ENCODE data around the gene USP53.
"Not testable (repeated sequence)": the region's sequence is repeated elsewhere in the genome, so short reads cannot be mapped to it uniquely, and the experiment has no call there.

Gene USP53

GRCh38 chr4:119229908-119230687 lies 17.6 kb downstream of the USP53 start:
- DNase-seq, result no peak

GRCh38 chr4:119231491-119231890 lies 19.0 kb downstream of the USP53 start:
- DNase-seq, result peak in 1 of 3 experiments; percentile 20

DNA sequence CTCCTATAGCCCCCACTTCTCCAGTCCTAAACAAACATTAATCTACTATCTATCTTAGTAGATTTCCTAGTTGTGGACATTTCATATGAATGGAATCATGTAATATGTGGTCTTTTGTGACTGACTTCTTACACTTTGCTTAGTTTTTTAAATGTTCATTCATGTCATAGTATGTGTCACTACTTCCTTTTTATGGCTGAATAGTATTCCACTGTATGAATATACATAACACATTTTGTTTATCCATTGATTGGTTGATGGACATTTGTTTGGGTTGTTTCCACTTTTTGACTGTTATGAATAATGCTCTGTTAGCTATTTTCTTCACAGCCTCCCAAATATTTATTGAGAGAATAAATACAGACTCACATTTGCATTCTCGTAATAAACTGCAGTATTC lies 19.8 kb downstream of the USP53 start:
- no peak for DNase-seq

DNA sequence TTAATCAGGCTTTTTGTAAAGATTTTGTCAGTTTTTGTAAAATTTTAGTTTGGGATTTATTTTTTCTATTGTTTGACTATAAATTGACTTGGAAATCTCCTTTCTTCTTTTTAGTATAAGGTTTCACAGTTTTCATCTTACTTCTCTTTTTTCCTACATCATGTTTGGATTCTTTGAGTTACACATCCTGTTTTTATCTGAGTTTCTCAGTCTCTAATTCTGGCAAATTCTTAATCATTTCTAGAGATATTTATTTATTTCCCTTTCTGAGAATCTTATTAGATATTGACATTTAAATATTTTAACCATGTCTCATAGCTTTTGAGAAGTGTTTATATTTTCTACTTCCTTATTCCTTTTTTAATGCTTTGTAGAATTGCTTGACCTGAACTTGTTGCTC lies 20.7 kb downstream of the USP53 start:
- DNase-seq, result no peak

DNA sequence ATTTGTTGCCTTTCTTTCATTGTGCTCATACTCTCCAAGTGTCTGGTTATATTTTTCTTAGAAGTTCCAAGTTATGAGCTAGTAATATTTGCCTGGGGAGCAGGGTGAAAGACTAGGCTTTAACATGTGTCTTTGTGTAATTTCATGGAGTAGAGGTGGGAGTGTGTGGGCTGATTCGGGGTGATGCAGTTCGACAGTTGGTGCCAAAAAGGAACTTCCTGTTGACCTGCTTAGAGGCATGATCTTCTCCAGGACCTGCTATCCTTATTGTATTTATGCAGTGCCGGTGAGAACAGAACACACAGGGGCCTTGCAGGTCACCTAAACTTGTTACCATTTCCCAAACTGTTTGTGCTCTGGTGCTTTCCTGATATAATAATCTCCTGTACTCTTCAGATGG lies 21.2 kb downstream of the USP53 start:
- DNase-seq, result no peak

GRCh38 chr4:119237201-119237600 lies 24.7 kb downstream of the USP53 start:
- no peak for DNase-seq

DNA sequence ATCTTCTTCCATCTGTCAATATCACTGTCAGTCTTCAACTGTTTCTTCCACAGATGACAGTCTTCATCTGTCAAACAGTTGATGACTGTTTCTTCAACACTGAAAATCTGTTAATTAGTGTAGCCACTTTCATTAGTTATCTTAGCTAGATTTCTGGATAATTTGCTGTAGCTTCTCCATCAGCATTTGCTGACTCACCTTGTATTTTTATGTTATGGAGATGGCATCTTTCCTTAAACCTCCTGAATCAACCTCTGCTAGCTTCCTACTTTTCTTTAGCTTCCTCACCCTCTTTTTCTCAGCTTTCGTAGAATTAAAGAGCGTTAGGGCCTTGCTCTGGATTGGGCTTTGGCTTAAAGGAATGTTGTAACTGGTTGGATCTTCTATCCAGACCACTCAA lies 25.1 kb downstream of the USP53 start:
- DNase-seq, result no peak

DNA sequence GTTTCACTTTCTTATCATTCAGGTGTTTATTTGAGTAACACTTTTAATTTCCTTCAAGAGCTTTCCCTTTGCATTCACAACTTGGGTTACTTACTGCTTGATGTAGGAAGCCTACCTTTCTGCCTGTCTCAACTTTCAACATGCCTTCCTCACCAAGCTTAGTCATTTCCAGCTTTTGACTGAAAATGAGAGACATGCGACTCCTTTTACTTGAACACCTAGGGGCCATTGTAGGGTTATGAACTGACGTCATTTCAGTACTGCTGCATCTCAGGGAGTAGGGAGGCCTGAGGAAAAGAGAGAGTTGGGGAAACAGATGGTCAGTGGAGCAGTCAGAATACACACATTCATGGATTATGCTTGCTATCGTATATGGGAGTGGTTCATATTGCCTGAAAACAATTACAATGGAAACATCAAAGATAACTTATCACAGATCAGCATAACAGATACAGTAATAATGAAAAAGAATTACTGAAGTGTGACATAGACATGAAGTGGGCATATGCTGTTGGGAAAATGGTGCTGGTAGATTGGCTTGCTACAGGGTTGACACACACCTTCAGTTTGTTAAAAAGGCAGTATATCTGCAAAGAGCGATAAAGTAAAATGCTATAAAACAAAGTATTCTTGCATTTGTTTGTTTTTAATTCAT lies 25.7 kb downstream of the USP53 start:
- DNase-seq, result no peak

DNA sequence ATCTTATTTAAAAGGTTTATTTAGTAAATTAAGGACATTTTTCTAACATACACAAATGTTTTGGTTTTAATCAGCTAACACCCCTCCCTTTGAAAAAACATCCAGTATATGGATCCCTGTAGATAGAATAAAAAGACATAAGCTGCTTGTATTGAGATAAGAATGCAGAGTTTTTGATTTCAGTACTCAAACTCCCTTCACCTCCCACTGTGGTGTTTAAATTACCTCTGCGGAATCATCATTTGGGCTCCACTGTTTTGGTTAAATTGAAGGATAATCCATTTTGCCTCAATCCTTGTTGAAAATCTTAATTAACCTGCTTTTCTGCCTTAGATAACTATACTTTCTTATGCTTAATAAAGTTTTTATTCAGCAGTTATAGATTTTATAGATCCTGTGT lies 27.6 kb downstream of the USP53 start:
- DNase-seq, result no peak

DNA sequence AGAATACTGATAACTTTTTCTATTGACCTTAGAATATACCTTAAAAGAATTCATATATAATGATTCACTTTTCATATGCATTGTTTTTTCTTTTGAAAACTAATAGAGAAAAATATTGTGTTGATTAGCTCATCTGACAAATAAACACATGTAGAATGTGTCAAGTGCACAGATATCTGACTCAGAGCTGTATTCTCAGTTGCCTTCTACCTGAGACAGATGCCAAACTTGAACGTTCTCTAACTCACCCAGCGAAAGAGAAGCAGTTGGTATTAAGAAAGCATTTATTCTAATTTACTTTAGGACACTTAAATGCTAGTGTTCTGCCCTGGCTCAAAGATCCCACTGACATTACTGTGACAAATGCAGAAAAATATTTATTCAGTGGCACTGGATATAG lies 28.1 kb downstream of the USP53 start:
- DNase-seq, result no peak

GRCh38 chr4:119242417-119242816 lies 29.9 kb downstream of the USP53 start:
- no peak for DNase-seq

GRCh38 chr4:119243868-119244267 lies 31.4 kb downstream of the USP53 start:
- peak in 1 of 3 experiments; percentile 15 for DNase-seq

GRCh38 chr4:119244344-119244743 lies 31.8 kb downstream of the USP53 start:
- peak in 1 of 3 experiments; percentile 61 for DNase-seq

DNA sequence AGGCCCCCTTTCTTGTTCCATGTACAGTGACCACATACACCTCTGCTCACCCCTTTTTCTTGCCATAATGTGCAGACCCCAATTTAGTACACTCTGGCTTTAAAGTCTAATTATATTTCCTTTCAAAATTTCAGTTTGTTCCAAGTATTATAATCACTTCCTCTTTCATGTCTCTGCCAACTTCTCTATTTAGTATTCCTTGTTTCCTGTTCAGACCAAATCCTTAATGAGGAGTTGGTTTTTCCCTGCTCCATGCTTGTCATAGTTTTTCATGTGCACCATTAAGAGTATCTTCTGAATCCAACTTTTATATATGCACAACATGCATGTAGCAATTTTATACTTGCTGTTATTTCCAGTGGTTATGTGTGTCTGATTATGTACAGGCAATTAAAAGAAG lies 32.3 kb downstream of the USP53 start:
- no peak for DNase-seq

DNA sequence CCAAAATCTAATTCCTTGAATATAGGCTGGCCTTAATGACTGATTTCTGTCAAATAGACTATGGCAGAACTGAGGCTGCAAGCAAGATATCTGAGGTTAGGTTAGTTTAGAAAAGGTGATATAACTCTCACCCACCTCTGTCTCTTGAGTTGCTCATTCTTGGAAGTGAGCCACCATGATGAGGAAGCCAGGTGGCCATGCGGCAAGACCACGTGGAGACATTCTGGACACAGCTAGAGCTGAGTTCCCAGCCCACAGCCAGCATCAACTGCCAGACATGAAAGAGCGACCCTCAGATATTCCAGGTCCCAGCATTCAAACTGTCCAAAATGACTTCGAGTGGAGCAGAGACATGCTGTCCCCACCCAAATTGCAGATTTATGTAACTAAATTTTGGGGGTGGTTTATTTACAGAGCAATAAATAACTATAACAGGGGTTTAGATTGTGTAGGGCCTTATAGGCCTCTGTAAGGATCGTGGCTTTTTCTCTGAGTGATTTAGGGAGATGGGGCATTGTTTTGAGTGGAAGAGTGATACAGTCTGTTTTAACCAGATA lies 33.7 kb downstream of the USP53 start:
- no peak for DNase-seq

DNA sequence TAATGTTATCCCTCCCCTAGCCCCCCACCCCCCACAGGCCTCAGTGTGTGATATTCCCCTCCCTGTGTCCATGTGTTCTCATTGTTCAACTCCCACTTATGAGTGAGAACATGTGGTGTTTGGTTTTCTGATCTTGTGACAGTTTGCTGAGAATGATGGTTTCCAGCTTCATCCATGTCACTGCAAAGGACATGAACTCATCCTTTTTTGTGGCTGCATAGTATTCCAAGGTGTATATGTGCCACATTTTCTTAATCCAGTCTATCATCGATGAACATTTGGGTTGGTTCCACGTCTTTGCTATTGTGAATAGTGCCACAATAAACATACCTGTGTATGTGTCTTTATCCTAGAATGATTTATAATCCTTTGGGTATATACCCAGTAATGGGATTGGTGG lies 38.5 kb downstream of the USP53 start:
- DNase-seq, result not testable (repeated sequence)

DNA sequence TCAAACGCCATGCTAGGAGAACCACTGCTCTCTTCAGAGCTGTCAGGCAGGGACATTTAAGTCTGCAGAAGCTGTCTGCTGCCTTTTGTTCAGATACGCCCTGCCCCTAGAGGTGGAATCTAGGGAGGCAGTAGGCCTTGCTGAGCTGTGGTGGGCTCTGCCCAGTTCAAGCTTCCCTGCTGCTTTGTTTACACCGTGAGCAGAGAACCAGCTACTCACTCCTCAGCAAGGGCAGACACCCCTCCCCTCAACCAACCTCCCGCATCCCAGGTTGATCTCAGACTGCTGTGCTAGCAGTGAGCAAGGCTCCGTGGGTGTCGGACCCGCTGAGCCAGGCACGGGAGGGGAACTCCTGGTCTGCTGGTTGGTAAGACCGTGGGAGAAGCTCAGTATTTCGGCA lies 42.7 kb downstream of the USP53 start:
- not testable (repeated sequence) for DNase-seq

DNA sequence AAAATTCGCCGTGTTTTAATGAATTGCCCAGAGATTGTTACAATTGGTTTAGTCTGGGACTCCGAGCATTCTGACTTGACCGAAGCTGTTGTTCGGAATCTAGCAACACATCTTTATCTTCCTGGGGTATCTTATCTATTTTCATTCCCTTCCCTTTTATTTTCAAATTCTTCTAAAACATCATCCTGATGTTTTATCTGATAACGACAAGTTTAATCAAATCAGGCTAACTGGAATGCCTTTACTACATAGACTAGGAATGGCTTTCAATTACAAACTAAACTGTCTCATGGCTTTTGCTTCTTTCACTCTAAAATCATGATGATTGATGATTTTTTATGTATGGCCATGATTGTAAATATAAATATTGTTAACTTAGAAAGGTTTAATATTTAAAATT lies 48.0 kb downstream of the USP53 start:
- no peak for DNase-seq

- no peak for DNase-seq
These were observed 49.5 kb downstream of the USP53 start for GRCh38 chr4:119261986-119262385.

- DNase-seq, result no peak
These were observed 52.2 kb downstream of the USP53 start for GRCh38 chr4:119264743-119265142.

DNA sequence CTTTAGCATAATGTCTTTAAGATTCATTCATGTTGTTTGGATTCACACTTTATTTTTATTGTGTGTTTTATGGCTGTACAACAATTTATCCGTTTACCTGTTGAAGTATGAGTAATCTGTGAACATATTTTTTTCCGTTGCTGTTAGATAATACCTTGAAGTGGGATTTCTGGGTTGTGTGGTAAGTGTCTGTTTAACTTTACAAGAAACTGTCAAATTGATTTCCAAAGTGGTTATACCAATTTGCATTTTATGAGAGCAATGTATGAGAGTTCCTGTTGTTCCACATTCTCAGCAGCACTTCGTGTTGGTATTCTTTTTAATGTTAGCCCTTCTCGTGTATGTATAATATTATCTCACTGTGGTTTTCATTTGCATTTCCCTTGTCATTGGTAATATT lies 53.6 kb downstream of the USP53 start:
- no peak for DNase-seq

DNA sequence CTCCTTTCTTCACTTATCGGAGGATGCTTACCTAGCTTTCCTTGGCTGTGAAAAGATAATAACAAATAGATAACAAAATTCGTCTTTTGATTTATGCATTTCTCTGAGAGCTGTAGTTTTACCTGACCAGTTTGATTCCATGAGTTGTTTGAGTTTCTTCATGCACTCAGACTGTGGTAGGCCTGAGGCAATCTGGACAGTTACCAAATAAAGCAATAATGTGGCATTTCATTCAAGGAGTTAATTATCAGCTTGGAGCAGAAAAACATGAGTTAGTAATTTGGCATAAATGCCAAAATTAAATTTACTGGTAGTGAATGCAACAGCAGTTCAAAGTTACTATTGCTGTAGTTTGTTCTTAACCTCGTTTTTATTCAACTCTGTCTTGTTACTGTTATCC lies 56.0 kb downstream of the USP53 start:
- DNase-seq, result peak in 2 of 3 experiments; percentile 6 to 56

DNA sequence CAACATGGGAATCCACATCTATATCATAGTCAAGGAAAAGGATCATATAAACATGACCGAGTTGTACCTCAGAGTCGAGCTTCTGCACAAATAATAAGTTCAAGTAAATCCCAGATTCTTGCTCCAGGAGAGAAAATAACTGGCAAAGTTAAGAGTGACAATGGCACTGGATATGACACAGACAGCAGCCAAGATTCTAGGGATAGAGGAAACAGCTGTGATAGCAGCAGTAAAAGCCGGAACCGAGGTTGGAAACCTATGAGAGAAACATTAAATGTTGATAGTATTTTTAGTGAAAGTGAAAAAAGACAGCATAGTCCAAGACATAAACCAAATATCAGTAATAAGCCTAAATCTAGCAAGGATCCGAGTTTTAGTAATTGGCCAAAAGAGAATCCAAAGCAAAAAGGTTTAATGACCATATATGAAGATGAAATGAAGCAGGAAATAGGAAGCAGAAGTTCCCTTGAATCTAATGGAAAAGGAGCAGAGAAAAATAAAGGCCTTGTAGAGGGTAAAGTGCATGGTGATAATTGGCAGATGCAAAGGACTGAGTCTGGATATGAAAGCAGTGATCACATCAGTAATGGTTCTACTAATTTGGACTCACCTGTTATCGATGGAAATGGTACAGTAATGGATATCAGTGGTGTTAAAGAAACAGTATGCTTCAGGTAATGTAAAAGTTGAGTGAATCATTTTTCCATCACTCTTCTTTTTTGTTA lies 59.0 kb downstream of the USP53 start:
- no peak for DNase-seq

GRCh38 chr4:119279541-119279940 lies 67.0 kb downstream of the USP53 start:
- DNase-seq, result not testable (repeated sequence)
